Measurements from ENCODE around the gene DLG2.

DNA sequence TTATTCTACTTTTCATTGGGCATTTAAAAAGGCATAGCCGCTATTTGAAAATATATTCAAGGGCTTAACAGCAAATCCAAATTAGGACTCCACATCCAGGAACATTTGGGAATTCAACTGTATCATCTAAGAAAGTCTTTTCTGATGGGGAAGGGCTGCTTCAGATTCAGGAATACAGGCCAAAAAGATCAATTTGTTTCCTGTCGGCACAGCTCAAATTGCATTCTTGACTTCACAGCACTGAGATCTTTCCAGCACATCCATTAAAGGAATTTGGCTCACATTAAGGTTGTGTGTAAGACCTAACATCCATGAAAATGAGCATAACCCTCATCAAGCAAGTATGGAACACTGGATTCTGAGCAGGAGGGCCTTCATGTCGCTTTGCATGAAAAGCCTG lies 1171.5 kb downstream of the DLG2 start:
- TF ChIP-seq, protein P1, sequence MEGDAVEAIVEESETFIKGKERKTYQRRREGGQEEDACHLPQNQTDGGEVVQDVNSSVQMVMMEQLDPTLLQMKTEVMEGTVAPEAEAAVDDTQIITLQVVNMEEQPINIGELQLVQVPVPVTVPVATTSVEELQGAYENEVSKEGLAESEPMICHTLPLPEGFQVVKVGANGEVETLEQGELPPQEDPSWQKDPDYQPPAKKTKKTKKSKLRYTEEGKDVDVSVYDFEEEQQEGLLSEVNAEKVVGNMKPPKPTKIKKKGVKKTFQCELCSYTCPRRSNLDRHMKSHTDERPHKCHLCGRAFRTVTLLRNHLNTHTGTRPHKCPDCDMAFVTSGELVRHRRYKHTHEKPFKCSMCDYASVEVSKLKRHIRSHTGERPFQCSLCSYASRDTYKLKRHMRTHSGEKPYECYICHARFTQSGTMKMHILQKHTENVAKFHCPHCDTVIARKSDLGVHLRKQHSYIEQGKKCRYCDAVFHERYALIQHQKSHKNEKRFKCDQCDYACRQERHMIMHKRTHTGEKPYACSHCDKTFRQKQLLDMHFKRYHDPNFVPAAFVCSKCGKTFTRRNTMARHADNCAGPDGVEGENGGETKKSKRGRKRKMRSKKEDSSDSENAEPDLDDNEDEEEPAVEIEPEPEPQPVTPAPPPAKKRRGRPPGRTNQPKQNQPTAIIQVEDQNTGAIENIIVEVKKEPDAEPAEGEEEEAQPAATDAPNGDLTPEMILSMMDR (IDR thresholded peaks at IDR 0.05; ENCODE audit: low read length): no peak
- no peak for TF ChIP-seq EZH2 (optimal IDR thresholded peaks at IDR 0.05; ENCODE audit: low read depth, low read length)

Data from MM.1S (cell line).